Testis (tissue), 2 donors: Measurements from ENCODE around the gene XRCC1.

Experiments used
- POLR2A ChIP-seq: fragments of 450-650 bp; IDR thresholded peaks from one replicate; pipeline ENCODE4 v1.6.1; 2017; ENCODE audit warnings: antibody characterized with exemption, mild to moderate bottlenecking, moderate library complexity
- TF ChIP-seq, protein P1 (sequence below), 3 experiments: fragments of 450-650 bp in 2 of 3; fragments of 200-600 bp in 1 of 3; sonication (generic) in 1 of 3; IDR thresholded peaks; one replicate each; pipeline ENCODE4 v1.5.1; 2016 to 2019; ENCODE audit warnings: antibody characterized with exemption in 3 of 3, mild to moderate bottlenecking in 2 of 3, moderate library complexity in 1 of 3

DNA sequence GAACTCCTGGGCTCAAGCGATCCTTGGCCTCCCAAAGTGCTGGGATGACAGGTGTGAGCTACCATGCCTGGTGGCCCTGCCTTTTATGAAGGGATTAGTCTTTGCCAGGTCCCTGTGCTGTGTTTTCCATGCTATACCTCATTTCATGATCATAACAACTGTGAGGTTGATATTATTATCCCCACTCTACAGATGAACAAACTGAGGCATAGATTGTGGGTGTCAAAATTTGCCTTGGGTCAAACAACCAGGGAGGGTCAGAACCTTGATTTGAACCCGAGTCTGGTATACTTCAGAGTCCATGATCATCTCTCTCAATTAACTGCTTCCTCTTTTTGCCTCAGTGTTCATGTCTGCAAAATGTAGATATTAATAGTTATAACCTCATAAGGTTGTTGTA lies 7.2 kb upstream of the XRCC1 start:
- TF ChIP-seq, protein P1, sequence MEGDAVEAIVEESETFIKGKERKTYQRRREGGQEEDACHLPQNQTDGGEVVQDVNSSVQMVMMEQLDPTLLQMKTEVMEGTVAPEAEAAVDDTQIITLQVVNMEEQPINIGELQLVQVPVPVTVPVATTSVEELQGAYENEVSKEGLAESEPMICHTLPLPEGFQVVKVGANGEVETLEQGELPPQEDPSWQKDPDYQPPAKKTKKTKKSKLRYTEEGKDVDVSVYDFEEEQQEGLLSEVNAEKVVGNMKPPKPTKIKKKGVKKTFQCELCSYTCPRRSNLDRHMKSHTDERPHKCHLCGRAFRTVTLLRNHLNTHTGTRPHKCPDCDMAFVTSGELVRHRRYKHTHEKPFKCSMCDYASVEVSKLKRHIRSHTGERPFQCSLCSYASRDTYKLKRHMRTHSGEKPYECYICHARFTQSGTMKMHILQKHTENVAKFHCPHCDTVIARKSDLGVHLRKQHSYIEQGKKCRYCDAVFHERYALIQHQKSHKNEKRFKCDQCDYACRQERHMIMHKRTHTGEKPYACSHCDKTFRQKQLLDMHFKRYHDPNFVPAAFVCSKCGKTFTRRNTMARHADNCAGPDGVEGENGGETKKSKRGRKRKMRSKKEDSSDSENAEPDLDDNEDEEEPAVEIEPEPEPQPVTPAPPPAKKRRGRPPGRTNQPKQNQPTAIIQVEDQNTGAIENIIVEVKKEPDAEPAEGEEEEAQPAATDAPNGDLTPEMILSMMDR (IDR thresholded peaks at IDR 0.05) = no peak
- TF ChIP-seq POLR2A = no peak
